ENCODE data around the gene TUBA1A.
"Not testable (repeated sequence)": the region's sequence is repeated elsewhere in the genome, so short reads cannot be mapped to it uniquely, and the experiment has no call there.

DNA sequence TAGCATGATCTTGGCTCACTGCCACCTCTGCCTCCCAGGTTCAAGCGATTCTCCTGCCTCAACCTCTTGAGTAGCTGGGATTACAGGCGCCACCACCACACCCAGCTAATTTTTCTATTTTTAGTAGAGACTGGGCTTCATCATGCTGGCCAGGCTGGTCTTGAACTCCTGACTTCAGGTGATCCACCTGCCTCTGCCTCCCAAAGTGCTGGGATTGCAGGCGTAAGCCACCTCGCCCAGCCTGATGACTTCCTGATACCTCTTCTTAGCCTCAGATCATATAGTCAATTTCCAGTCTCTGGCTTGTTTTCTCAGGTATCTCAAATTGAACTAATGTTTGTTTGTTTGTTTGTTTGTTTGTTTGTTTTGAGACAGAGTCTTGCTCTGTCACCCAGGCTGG lies 4.9 kb upstream of the TUBA1A start:
- TF ChIP-seq, protein P1, sequence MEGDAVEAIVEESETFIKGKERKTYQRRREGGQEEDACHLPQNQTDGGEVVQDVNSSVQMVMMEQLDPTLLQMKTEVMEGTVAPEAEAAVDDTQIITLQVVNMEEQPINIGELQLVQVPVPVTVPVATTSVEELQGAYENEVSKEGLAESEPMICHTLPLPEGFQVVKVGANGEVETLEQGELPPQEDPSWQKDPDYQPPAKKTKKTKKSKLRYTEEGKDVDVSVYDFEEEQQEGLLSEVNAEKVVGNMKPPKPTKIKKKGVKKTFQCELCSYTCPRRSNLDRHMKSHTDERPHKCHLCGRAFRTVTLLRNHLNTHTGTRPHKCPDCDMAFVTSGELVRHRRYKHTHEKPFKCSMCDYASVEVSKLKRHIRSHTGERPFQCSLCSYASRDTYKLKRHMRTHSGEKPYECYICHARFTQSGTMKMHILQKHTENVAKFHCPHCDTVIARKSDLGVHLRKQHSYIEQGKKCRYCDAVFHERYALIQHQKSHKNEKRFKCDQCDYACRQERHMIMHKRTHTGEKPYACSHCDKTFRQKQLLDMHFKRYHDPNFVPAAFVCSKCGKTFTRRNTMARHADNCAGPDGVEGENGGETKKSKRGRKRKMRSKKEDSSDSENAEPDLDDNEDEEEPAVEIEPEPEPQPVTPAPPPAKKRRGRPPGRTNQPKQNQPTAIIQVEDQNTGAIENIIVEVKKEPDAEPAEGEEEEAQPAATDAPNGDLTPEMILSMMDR (IDR thresholded peaks at IDR 0.05 in 4 of 5, conservative IDR thresholded peaks at IDR 0.05 in 1 of 5), result not testable (repeated sequence)
- not testable (repeated sequence) for TF ChIP-seq POLR2A (IDR thresholded peaks at IDR 0.05)

Measured in gastrocnemius medialis (tissue), 4 donors.